Tibial nerve (tissue), 4 donors: Measurements from ENCODE around the gene ITGB7.

ENCODE experiments used
- EP300 ChIP-seq, 2 donors: sonication (generic); formaldehyde crosslinking; IDR thresholded peaks; one replicate each; pipeline ENCODE4 v1.6.1; 2017; ENCODE audit warnings: antibody characterized with exemption in 2 of 2, mild to moderate bottlenecking in 1 of 2
- TF ChIP-seq, protein P1 (sequence below), 5 experiments: fragments of 200-600 bp in 3 of 5; fragments of 450-650 bp in 2 of 5; sonication (generic) in 3 of 5; IDR thresholded peaks; one replicate each; pipeline ENCODE4 v1.5.1; 2016 to 2019; ENCODE audit warnings: antibody characterized with exemption in 5 of 5, mild to moderate bottlenecking in 3 of 5, moderate library complexity in 2 of 5

DNA sequence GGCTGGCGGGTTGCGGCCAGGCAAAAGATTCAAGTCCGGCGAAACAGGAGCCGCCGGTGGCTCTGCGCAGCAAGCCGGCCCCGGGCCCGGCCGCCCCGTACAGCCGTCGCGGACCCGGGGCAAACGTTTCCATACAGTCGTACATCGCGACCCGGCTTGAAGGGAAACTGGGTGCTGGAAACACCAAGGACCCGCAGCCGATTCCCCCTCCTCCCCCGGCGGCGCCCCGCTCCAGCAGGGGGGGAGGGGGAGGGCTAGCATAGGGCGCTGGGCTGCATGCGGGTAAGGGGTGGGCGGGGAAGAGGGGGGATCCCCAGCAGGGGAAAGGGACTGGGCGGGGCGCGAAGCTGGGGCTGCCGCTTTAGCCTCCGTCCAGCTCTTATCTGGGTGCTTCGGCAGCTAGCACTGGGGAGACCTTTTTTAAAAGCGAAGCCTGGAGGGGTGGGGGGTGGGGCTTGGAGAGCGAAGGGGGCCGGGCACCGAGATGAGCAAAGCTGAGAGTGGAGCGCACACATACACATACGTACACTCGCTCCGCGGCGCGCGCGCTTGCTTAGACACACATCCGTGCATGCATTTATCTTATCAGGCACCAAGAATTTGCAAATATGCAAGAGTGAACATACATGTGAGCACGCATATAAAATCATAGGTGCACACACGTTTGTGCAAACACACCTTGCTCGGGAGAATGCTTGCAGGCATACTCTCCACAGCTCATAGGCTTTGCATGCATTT, 13.1 kb upstream of the ITGB7 start:
- TF ChIP-seq, protein P1, sequence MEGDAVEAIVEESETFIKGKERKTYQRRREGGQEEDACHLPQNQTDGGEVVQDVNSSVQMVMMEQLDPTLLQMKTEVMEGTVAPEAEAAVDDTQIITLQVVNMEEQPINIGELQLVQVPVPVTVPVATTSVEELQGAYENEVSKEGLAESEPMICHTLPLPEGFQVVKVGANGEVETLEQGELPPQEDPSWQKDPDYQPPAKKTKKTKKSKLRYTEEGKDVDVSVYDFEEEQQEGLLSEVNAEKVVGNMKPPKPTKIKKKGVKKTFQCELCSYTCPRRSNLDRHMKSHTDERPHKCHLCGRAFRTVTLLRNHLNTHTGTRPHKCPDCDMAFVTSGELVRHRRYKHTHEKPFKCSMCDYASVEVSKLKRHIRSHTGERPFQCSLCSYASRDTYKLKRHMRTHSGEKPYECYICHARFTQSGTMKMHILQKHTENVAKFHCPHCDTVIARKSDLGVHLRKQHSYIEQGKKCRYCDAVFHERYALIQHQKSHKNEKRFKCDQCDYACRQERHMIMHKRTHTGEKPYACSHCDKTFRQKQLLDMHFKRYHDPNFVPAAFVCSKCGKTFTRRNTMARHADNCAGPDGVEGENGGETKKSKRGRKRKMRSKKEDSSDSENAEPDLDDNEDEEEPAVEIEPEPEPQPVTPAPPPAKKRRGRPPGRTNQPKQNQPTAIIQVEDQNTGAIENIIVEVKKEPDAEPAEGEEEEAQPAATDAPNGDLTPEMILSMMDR (IDR thresholded peaks at IDR 0.05), result no peak
- TF ChIP-seq EP300 (IDR thresholded peaks at IDR 0.05), result no peak
